GM18870 (cell line): ENCODE measurements around the gene TGFA.

Source experiments
- ATAC-seq: cut with Tn5 transposase; IDR thresholded peaks from one replicate; pipeline ENCODE4 v1.9.1; 2021; ENCODE audit warnings: moderate library complexity; ENCODE audit not compliant: unreplicated experiment

TGFA gene

GRCh38 chr2:70525032-70525431, 28.6 kb downstream of the TGFA start:
- ATAC-seq = no peak

GRCh38 chr2:70523996-70524965, 29.3 kb downstream of the TGFA start:
- no peak for ATAC-seq

DNA sequence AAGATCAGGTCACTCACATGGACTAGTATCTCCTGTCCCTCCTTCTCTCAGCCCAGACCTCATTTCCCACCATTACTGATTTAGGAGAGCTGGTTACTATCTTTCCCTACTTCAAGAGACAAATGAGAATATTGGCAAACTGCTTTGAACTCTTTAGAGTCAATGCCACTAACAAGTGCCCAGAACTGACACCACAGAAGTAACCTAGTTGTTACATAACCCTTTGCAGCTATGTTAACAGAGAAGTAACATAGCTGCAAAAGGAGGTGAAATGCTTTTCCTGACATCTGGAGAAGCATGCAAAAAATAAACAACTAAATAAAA, 30.0 kb downstream of the TGFA start:
- ATAC-seq = no peak

GRCh38 chr2:70522627-70523026, 31.0 kb downstream of the TGFA start:
- ATAC-seq = no peak

DNA sequence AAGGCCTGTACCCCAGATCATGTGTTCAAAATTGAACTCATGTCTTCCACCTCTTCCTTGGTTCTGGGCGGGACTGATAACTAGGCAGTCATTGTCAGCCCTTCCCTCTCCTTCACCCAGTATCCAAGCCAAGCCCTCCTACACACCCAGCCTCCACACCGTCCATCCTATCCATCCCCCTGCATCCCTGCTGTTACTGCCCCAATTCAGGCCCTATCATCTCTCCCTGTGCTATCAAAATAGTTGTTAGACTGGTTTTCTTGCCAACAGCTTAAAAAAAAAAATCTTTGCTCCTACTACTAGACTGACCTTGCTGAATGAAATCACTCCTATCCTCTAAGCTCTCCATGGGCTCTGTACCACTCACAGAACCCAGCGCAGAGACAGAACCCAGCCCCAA, 32.8 kb downstream of the TGFA start:
- ATAC-seq = no peak

GRCh38 chr2:70519453-70519852, 34.2 kb downstream of the TGFA start:
- no peak for ATAC-seq

- no peak for ATAC-seq
Observed at GRCh38 chr2:70518557-70518956, 35.1 kb downstream of the TGFA start.

GRCh38 chr2:70517804-70518203, 35.8 kb downstream of the TGFA start:
- no peak for ATAC-seq

GRCh38 chr2:70516596-70516995, 37.0 kb downstream of the TGFA start:
- peak; percentile 95 for ATAC-seq

GRCh38 chr2:70515938-70516337, 37.7 kb downstream of the TGFA start:
- ATAC-seq = no peak

- no peak for ATAC-seq
Observed at GRCh38 chr2:70514612-70515055, 39.0 kb downstream of the TGFA start.

GRCh38 chr2:70513738-70514137, 39.9 kb downstream of the TGFA start:
- no peak for ATAC-seq

DNA sequence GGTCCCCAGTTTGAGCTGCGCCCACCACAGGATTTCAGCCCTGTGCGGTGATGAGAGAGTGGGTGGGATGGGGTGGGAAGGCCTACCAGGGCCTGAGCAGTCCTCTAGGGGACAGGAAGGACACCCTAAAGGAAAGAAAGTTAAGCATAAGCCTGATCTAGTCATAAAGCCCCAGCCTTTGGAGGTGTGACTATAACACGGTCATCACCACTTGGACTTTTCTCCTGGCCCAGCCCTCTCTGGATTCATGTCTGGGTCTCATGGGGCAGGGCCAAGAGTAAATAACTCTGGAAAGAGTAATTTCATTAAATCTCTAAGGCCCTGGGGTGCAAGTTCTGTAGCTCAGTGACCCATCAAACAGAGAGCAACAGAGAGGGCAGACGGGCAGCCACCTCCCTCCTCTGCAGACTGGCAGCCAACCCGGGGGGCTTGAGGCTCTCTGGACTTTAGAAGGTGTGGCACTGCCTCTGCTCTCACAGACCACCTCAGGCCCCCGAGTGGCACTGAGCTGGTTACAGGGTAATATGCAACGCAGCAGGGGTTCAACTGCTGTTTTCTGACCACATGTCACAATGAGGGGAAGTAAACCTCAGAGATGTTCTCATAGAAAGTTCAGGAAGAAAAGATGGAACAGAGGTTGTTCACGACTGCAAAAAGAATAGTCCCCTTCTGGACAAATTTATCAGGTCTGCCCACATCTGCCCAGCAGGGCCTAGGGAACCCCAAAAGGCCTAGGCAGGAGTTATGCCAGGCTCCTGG, 41.5 kb downstream of the TGFA start:
- ATAC-seq = no peak

DNA sequence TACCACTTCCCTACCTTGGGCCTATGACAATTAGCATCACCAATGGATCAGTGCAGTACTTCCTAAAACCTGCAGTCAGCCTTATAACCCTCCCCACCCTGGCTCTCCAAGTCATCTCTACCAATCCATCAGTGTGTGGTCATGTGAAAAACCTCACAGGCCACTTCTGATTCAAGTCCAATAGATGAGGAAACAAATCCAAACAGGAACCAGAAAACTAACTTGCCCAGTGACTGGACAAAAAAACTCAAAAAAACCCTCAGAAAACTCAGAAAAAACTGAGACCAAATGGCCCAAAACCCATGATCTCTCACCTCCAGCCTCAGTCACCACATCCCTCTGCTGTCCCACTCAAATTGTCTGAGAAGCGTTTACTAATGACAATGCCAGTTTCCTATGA, 43.3 kb downstream of the TGFA start:
- ATAC-seq = no peak

- ATAC-seq = no peak
Observed at GRCh38 chr2:70509565-70509964, 44.1 kb downstream of the TGFA start.

- ATAC-seq = no peak
Observed at GRCh38 chr2:70508711-70509462, 44.7 kb downstream of the TGFA start.

GRCh38 chr2:70505613-70506391, 47.8 kb downstream of the TGFA start:
- ATAC-seq = no peak

DNA sequence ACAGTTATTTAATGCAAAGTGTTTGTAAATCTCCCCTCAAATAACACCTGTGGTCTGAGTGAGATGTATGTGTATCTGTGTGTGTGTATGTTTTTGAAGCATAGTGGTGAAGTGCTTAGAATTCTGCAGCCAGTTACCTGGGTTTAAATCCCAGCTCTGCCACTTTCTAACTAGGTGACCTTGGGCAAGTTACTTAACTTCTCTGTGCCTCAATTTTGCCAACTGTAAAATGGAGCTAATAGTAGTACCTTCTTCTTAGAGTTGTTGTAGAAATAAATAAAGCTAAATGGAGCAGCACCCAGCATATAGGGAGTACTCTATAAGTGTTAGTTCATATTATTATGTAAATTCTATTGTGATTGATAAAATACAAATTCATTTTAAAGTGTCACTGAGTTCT, 48.9 kb downstream of the TGFA start:
- no peak for ATAC-seq

GRCh38 chr2:70503896-70504295, 49.7 kb downstream of the TGFA start:
- ATAC-seq = no peak

GRCh38 chr2:70501728-70502127, 51.9 kb downstream of the TGFA start:
- no peak for ATAC-seq

DNA sequence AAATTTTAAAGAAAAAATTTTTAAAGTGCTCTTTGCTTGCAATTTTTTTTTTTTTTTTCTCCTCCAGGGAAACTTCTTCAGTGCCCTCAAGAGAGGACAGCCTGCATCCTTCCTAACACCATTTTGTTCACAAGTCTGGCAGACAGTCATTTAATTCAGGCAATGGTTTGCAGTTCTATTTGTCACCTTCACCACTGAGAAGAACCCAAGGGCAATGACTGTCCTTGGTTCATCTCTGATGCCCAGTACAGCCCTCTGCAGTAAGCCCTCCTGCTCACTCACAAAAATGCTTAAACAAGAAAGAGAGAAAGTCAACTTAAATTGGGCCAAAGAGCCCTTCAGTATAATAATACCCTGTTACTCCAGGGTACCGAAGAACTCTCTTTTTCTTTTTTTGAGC, 52.4 kb downstream of the TGFA start:
- no peak for ATAC-seq
